K562 (cell line): ENCODE data around the gene CNTN4. TPM values are rescaled to one million over a fixed set of nuclear protein-coding genes. Genes with fewer than 3 reads are reported as not detected.
"Not testable (repeated sequence)": the region's sequence is repeated elsewhere in the genome, so short reads cannot be mapped to it uniquely, and the experiment has no call there.

Experiments used
- ATAC-seq: fragments of 200-7000 bp; cut with Tn5 transposase; 3 replicates; pipeline ENCODE4 v1.9.1; 2020; ENCODE audit warnings: moderate library complexity
- BruUV-seq: library from RNA; stranded (reverse); fragments of 400-500 nt; replicated peaks from 2 replicates; lab custom pipeline; 2021; lab: Mats Ljungman, UMichigan
- CTCF ChIA-PET: fragments of 300-600 bp; formaldehyde crosslinking; extraction: SDS; loops from one replicate; lab custom pipeline; 2021; ENCODE audit warnings: low intra/inter-chr PET ratio; lab: Yijun Ruan, JAX
- POLR2A ChIA-PET: fragments of 300-600, 350-650 bp; sonication (Branson Sonifier 250); formaldehyde crosslinking; extraction: SDS; loops from one replicate; lab custom pipeline; 2021; ENCODE audit warnings: antibody characterized with exemption, inconsistent platforms; lab: Yijun Ruan, JAX
- DNase-seq, 4 experiments: peaks; one replicate each; pipeline versions ENCODE4 v3.0.0 to v3.0.0-alpha.2; 2011 to 2018; ENCODE audit warnings: low spot score in 3 of 4, mixed read lengths in 3 of 4; ENCODE audit errors: extremely low read depth in 1 of 4
- FAIRE-seq: peaks from 2 replicates; lab custom pipeline; 2011; peaks lifted over from hg19 to GRCh38; lab: Jason Lieb, UNC
- H2AFZ ChIP-seq: 2 replicates; pipeline ENCODE4 v1.6.0; 2011; ENCODE audit warnings: low read depth, low read length, control low read depth, inconsistent platforms
- H3K27ac ChIP-seq: fragments of 200-600 bp; 3 replicates; pipeline ENCODE4 v1.8.0; 2011; ENCODE audit warnings: low read depth, mild to moderate bottlenecking, control low read depth, inconsistent platforms, low read length, moderate library complexity, mixed read lengths; ENCODE audit errors: extremely low read depth
- H3K27me3 ChIP-seq, 2 experiments: fragments of 300-600 bp in 1 of 2; 2 replicates in 1 of 2; 3 replicates in 1 of 2; pipeline versions ENCODE4 v1.6.0 to v1.8.0; 2011; ENCODE audit warnings: inconsistent platforms in 2 of 2, low read length in 2 of 2, mild to moderate bottlenecking in 1 of 2, mixed read lengths in 1 of 2, moderate library complexity in 1 of 2; ENCODE audit not compliant: control insufficient read depth in 2 of 2, insufficient read depth in 2 of 2
- H3K36me3 ChIP-seq: fragments of 300-600 bp; 3 replicates; pipeline ENCODE4 v1.8.0; 2011; ENCODE audit warnings: mild to moderate bottlenecking, low read length, inconsistent platforms; ENCODE audit not compliant: control insufficient read depth, insufficient read depth
- H3K4me1 ChIP-seq, 2 experiments: fragments of 200-600 bp in 1 of 2; replicated peaks in 1 of 2; 2 replicates in 1 of 2; 3 replicates in 1 of 2; pipeline versions ENCODE4 v1.5.1 to v1.8.0; 2011; ENCODE audit warnings: inconsistent platforms in 2 of 2, low read length in 2 of 2, mild to moderate bottlenecking in 1 of 2, mixed read lengths in 1 of 2, moderate library complexity in 1 of 2; ENCODE audit not compliant: control insufficient read depth in 2 of 2, insufficient read depth in 2 of 2
- H3K4me2 ChIP-seq: 2 replicates; pipeline ENCODE4 v1.6.1; 2011; ENCODE audit warnings: low read length, control low read depth, inconsistent platforms, mixed read lengths; ENCODE audit not compliant: insufficient read depth
- H3K4me3 ChIP-seq: fragments of 200-600 bp; sonication (generic), shearing (Covaris generic); 2 replicates; pipeline ENCODE4 v1.5.1; 2016; ENCODE audit warnings: control low read depth, inconsistent platforms
- H3K79me2 ChIP-seq: fragments of 200-600 bp; 3 replicates; pipeline ENCODE4 v1.8.0; 2011; ENCODE audit warnings: low read length, inconsistent platforms; ENCODE audit not compliant: control insufficient read depth, insufficient read depth
- H3K9ac ChIP-seq, 2 experiments: 2 replicates each; pipeline versions ENCODE4 v1.6.0 to v1.6.1; 2011; ENCODE audit warnings: low read depth in 2 of 2, low read length in 2 of 2, control low read depth in 1 of 2, inconsistent platforms in 1 of 2, mild to moderate bottlenecking in 1 of 2, mixed read lengths in 1 of 2; ENCODE audit not compliant: insufficient read depth in 1 of 2
- H3K9me1 ChIP-seq: one replicate; pipeline ENCODE4 v1.6.0; 2011; ENCODE audit warnings: inconsistent platforms, mild to moderate bottlenecking, low read length, moderate library complexity; ENCODE audit not compliant: control insufficient read depth, insufficient read depth
- H3K9me3 ChIP-seq: replicated peaks from 2 replicates; pipeline ENCODE4 v1.5.1; 2011; ENCODE audit warnings: low read depth, low read length, inconsistent platforms; ENCODE audit not compliant: control insufficient read depth, insufficient read depth
- H4K20me1 ChIP-seq: replicated peaks from 2 replicates; pipeline ENCODE4 v1.6.1; 2011; ENCODE audit warnings: low read length, inconsistent platforms, mixed read lengths; ENCODE audit not compliant: control insufficient read depth, insufficient read depth
- CC2D1A ChIP-seq: fragments of 450-650 bp; IDR thresholded peaks from 2 replicates; pipeline ENCODE4 v1.6.1; 2017; ENCODE audit warnings: mild to moderate bottlenecking
- CEBPG ChIP-seq, 3 experiments: fragments of 200-800 bp in 1 of 3; sonication (Bioruptor generic) in 1 of 3; sonication (generic) in 1 of 3; formaldehyde crosslinking in 1 of 3; IDR thresholded peaks in 2 of 3; conservative IDR thresholded peaks in 1 of 3; 2 replicates each; pipeline versions ENCODE4 v1.6.1 to v1.8.0; 2016 to 2022; ENCODE audit warnings: missing compliant biosample characterization in 2 of 3, missing genetic modification characterization in 2 of 3, mild to moderate bottlenecking in 1 of 3, missing genetic modification reagents in 1 of 3
- DMBX1 ChIP-seq: fragments of 250-450 bp; sonication (Bioruptor Pico); IDR thresholded peaks from 2 replicates; pipeline ENCODE4 v1.8.0; 2022; ENCODE audit warnings: inconsistent platforms, mild to moderate bottlenecking, moderate library complexity, borderline replicate concordance
- NCOA6 ChIP-seq: fragments of 450-650 bp; IDR thresholded peaks from 2 replicates; pipeline ENCODE4 v1.6.1; 2017; ENCODE audit warnings: mild to moderate bottlenecking
- PRMT5 ChIP-seq: sonication (generic); formaldehyde crosslinking; IDR thresholded peaks from 2 replicates; pipeline ENCODE4 v1.5.0; 2020; ENCODE audit warnings: missing genetic modification reagents
- RBFOX2 ChIP-seq: fragments of 200-400 bp; formaldehyde crosslinking; IDR thresholded peaks from 2 replicates; pipeline ENCODE4 v1.6.1; 2017; ENCODE audit warnings: low read depth, mild to moderate bottlenecking, low read length, moderate library complexity
- WGBS: fragments of 100-300 bp; shearing (Covaris generic); methylation state at CpG from one replicate; pipeline ENCODE4 v1.1.6; 2016; ENCODE audit warnings: low coverage, mixed read lengths; ENCODE audit not compliant: insufficient coverage; ENCODE audit errors: missing lambda C conversion rate; 5-methylcytosine and 5-hydroxymethylcytosine counted together
- in situ Hi-C: fragments of 300-500 bp; cut with MboI; formaldehyde crosslinking; loops from 4 replicates; pipeline ENCODE4 v1.15.0; 2018; ENCODE audit warnings: inconsistent platforms, mixed read lengths
- intact Hi-C: fragments of 100-400 bp; cut with micrococcal nuclease; formaldehyde crosslinking; loops from 2 replicates; pipeline ENCODE4 v1.14.2; 2022
- polyA plus RNA-seq, 8 experiments: library from polyadenylated mRNA; depleted of rRNA in 4 of 8; stranded (reverse) in 5 of 8; unstranded in 3 of 8; fragments of >200 nt; fragmentation: Nextera tagmentation in 2 of 8; fragmentation: Illumina TruSeq in 1 of 8; extraction: Ambion mirVana in 2 of 8; extraction: Trizol in 1 of 8; gene quantifications; 2 replicates each; pipeline versions ENCODE4 v1.2.1 to v1.2.3, GENCODE V29; 2011 to 2014; ENCODE audit warnings: inconsistent platforms in 1 of 8, missing spikeins in 1 of 8
- total RNA-seq, 7 experiments: library from RNA; depleted of rRNA in 6 of 7; stranded (reverse); fragments of >200 nt in 6 of 7; fragmentation: Illumina TruSeq in 2 of 7; extraction: Trizol in 2 of 7; gene quantifications; 2 replicates each; pipeline versions ENCODE4 v1.2.1 to v1.2.3, GENCODE V29; 2011 to 2021; ENCODE audit warnings: low replicate concordance in 1 of 7

CNTN4 gene
- total and polyA plus RNA-seq, 9 of the 15 experiments (the other 6 are each of a cell fraction or from before 2014, with no cell fraction given) = not detected

GRCh38 chr3:2992534-2992933 is 893.9 kb downstream of the CNTN4 start:
- H3K4me3 ChIP-seq = no peak overlapping the region
- no peaks in the 10 kb centered on the region for H3K36me3 ChIP-seq
- intact Hi-C loops (no loop called here), in situ Hi-C loops (no loop called here)
- no peak for TF ChIP-seq NCOA6
- no peak for TF ChIP-seq CC2D1A
- no peak for TF ChIP-seq CEBPG (CRISPR knock-in tag; IDR thresholded peaks at IDR 0.05)
- TF ChIP-seq CEBPG (tag; conservative IDR thresholded peaks at IDR 0.05 in 1 of 2, IDR thresholded peaks at IDR 0.05 in 1 of 2) = no peak
- TF ChIP-seq RBFOX2 = no peak
- no peak for TF ChIP-seq DMBX1
- TF ChIP-seq PRMT5 (CRISPR knock-in tag) = no peak
- no peaks in the 10 kb centered on the region for H3K9me3 ChIP-seq
- no peaks in the 10 kb centered on the region for H4K20me1 ChIP-seq
- no peak overlapping the region for H3K9ac ChIP-seq
- WGBS = 0% methylated on average over 2 of the region's 2 CpGs
- H3K27me3 ChIP-seq = no peaks in the 10 kb centered on the region
- H2AFZ ChIP-seq = no peak overlapping the region
- no peak for DNase-seq
- no peak overlapping the region for H3K27ac ChIP-seq
- ChIA-PET POLR2A (no interaction called here), CTCF (no interaction called here)
- no peak for FAIRE-seq
- no peaks in the 10 kb centered on the region for H3K9me1 ChIP-seq
- no peak overlapping the region for H3K4me2 ChIP-seq
- no TSS peak for BruUV-seq
- ATAC-seq = no peak
- no peaks in the 10 kb centered on the region for H3K79me2 ChIP-seq
- H3K4me1 ChIP-seq = no peaks in the 10 kb centered on the region

GRCh38 chr3:2993130-2993529 is 894.5 kb downstream of the CNTN4 start:
- WGBS = 0% methylated on average over 5 of the region's 5 CpGs
- intact Hi-C loops = not testable (repeated sequence)

More at GRCh38 chr3:2993130-2993529, 894.5 kb downstream of the CNTN4 start:
- H3K27me3 ChIP-seq, H2AFZ ChIP-seq, H3K4me2 ChIP-seq, FAIRE-seq, H3K4me1 ChIP-seq, H4K20me1 ChIP-seq, H3K36me3 ChIP-seq, H3K9me1 ChIP-seq, BruUV-seq, H3K27ac ChIP-seq, in situ Hi-C loops, H3K9me3 ChIP-seq, CTCF ChIA-PET, H3K79me2 ChIP-seq, ATAC-seq, POLR2A ChIA-PET, H3K9ac ChIP-seq, DNase-seq, H3K4me3 ChIP-seq: not testable (repeated sequence)
